NCI-H446 (cell line): ENCODE data around the gene CCT8.
"Not testable (repeated sequence)": the region's sequence is repeated elsewhere in the genome, so short reads cannot be mapped to it uniquely, and the experiment has no call there.

ENCODE experiments used
- DNase-seq, 2 experiments: peaks; one replicate each; lab custom pipeline; 2025; lab: John Stamatoyannopoulos, UW

CCT8 gene

GRCh38 chr21:29078869-29079767 is 5.7 kb upstream of the CCT8 start:
- DNase-seq, result peak in 1 of 2 experiments; percentile 15

- DNase-seq, result no peak
Measured at GRCh38 chr21:29077651-29078090, 4.2 kb upstream of the CCT8 start.

GRCh38 chr21:29076731-29077640 is 3.5 kb upstream of the CCT8 start:
- not testable (repeated sequence) for DNase-seq

DNA sequence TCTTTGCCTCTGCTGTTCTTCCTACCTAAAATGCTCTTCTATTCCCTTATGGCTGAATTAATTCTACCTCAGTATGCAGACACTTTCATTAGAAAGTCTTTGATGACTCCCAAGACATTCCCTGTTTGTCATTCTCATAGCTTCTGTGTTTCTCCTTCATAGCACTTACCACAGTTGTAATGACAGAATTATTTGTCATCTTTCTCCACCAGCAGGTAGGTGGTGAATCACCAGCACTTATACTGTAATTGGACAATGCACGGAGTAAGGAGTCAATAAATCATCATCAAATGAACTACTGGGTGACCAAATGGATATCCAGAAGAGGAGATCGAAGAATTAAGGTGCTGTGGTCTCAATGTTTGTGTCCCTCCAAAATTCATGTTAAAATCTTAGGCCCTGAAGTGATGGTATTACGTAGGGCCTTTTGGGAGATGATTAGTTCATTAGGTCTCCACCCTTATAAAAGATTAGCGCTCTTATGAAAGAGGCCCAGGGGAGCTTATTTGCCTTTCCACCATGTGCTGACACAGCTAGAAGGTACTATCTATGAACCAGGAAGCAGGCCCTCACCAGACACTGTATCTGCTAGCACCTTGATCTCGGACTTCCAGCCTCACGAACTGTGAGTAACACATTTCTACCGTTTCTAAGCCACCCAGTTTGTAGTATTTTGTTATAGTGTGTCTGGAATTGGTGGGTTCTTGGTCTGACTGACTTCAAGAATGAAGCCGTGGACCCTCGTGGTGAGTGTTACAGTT is 2.4 kb upstream of the CCT8 start:
- DNase-seq, result no peak

DNA sequence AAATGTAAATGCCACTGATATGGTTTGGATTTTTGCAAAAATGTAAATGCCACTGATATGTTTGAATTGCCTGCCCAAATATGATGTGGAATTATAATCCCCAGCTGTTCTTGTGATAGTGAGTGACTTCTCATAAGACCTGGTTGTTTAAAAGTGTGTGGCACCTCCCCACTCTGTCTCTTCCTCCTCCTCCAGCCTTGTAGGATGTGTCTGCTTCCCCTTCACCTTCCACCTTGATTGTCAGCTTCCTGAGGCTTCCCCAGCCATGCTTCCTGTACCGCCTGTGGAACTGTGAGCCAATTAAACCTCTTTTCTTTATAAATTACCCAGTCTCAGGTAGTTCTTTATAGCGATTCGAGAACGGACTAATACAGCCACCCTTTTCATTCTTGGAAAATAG is 1.3 kb upstream of the CCT8 start:
- DNase-seq, result no peak

GRCh38 chr21:29074007-29074376 is 544 bp upstream of the CCT8 start:
- no peak for DNase-seq

DNA sequence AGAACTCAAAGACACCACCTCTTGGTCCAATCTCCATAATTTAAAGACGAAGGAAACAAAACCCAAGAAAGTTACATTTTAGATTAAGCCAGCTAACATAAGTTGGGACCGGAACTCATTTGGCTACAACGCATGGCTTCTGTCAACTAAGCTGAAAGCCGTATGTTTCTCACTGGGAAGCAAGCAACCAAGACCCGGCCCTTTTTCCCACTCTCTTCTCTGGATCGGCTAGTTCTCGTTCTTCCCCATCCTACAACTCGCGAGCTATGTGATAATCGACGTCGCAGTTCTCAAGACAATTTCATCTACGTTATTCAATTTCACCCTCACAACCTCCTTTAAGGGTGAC is 601 bp downstream of the CCT8 start:
- DNase-seq, result peak in 1 of 2 experiments; percentile 36

GRCh38 chr21:29064850-29065481 is 8.5 kb downstream of the CCT8 start:
- no peak for DNase-seq

DNA sequence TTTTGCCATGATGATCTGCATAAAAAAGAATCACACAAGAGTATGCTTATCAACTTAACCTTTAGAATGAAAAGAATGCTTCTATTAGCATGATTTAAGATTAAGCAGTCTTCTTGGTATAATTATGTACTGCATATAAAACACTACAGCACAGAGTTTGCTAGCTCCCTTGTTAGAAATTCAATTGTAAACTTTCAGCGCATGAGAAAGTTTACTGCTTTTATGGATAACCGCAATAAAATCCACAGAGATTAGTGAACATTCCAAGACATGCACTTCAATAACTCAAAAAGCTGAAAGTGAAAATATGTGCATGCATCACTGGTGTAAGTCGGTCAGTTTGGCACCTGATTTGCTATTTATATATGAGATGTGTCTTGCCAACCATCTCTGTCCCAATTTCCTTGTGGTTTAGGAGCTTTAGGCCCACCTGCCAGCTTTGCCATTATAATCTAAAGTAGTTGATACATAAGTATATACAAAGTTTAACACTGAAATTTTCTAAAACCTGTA is 16.9 kb downstream of the CCT8 start:
- no peak for DNase-seq

DNA sequence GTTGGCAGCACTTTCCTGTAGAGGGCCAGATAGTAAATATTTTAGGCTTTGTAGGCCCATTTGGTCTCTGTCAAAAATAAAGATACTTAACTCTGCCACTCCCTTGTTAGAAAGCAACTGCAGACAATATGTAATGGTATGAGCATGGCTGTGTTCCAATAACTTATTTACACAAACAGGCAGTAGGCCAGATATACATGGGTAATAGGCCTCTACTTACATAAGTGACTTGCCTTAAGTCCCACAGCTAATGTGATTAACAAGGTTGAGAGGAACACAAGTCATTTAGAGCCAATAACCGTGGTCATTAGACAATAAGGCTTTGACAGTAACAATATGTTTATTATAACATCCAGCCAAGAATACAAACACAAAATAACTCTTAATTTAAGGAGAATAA is 17.4 kb downstream of the CCT8 start:
- no peak for DNase-seq

- no peak for DNase-seq
Measured at GRCh38 chr21:29055080-29055479, 18.4 kb downstream of the CCT8 start.

DNA sequence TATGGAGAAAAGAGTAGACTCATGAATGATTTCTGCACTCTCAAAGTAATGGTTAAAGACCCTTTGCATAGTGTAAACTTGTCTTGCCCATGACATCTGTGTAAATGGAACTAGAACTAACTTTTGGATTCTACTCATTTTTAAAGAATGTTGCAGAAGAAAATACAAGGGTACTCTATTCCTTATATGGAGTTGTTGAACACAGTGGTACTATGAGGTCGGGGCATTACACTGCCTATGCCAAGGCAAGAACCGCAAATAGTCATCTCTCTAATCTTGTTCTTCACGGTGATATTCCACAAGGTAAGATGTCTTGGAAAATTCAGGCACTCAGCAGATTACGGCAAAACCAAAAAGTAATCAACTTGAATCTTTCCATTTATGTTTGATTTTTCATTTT is 19.8 kb downstream of the CCT8 start:
- no peak for DNase-seq

DNA sequence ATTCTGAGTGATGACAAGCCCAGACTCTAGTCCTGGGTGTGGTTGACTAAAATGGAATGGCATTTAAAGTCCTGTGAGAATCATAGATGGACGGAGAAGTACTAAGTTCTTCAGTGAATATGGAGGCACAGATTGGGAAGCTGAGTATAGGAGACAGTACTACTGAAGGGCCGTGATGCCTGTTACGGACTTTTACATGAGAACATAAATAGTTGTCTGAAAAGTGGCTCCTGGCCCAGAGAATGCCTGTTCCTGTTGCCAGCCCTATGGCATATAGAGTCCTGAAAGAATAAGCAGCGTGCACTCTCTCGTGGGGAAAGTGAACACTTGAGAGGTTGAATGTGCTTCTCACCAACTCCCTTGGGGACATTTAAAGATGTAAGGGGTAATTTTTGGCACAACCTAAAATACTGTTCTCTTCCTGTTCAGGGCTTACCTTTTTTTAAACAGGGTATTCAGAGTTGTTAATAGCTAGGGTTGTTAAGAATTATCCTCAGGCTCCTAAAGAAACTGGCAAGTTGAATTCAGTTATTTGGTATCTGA is 20.4 kb downstream of the CCT8 start:
- DNase-seq, result no peak

- DNase-seq, result no peak
Measured at GRCh38 chr21:29052224-29052623, 21.2 kb downstream of the CCT8 start.

DNA sequence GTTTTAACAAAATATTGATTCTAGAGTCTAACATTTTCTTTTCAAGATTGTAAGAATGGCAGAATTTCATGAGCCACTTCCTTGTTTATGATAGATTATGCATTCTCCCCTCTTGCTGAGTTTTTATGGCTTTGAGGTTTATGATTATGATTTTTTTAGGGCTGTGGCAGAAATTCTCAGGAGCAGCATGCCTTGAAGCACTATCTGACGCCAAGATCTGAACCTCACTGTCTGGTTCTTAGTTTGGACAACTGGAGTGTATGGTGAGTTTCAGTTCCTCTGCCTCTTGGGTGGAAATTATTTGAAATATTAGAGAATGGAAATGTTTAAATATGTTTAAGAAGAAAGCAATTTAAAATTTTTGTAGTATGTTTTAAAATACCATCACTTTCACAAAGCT is 38.8 kb downstream of the CCT8 start:
- no peak for DNase-seq

DNA sequence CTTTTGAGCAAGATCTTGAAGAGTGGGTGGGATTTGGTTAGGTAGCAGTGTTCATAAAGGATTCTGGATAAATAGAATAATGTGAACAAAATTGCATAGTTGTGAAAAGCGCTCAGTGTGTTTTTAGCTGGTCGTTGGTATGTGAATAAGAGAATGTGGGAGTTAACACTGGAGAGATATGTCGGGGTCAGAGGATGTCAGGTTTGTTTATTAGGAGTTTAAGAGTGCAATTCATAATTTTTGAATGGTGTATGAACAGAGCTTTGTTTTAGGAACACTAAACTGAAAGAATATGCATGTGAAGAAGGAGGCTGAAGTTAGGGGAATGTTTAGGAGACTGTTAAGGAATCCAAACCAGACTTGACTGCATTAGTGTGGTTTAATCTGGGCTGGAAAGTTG is 39.6 kb downstream of the CCT8 start:
- no peak for DNase-seq

- DNase-seq, result no peak
Measured at GRCh38 chr21:29033301-29033700, 40.1 kb downstream of the CCT8 start.

- no peak for DNase-seq
Measured at GRCh38 chr21:29030909-29031308, 42.5 kb downstream of the CCT8 start.

DNA sequence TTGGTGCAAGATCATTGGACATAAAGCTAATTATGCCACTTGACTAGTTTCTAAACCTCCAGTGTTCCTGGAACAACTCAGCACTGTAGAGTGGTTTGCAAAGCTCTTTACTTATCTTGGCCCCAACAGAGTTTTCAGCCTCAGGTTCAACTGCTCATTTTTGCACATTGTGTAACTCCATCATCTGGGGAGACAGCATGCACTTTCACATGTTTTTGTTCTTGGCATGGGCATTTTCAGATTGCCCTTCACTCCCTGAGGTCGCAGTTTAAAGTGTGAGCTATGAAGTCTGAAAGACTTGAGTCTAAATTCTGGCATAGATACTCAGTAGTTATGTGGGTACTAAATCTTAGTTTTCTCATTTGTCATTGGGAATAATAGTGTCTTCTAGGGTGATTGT is 43.9 kb downstream of the CCT8 start:
- no peak for DNase-seq

- DNase-seq, result no peak
Measured at GRCh38 chr21:29025328-29025713, 48.1 kb downstream of the CCT8 start.
